Activated CD4-positive, alpha-beta memory T cell treated with anti-CD3 and anti-CD28 coated beads, Interleukin-2, amount 10 ng/mL, durations not matched to agents 7 days and 5 days (primary cell): ENCODE data around the gene SPTLC1. TPM values are rescaled to one million over a fixed set of nuclear protein-coding genes. Genes with fewer than 3 reads are reported as not detected.
"Not testable (repeated sequence)": the region's sequence is repeated elsewhere in the genome, so short reads cannot be mapped to it uniquely, and the experiment has no call there.

Source experiments
- CTCF ChIA-PET: fragments of 350-600 bp; sonication (Branson Sonifier 250); formaldehyde crosslinking; loops from one replicate; lab custom pipeline; 2021; ENCODE audit warnings: antibody characterized with exemption, inconsistent platforms; lab: Charles Lee
- POLR2A ChIA-PET: fragments of 350-600 bp; sonication (Branson Sonifier 250); formaldehyde crosslinking; loops from one replicate; lab custom pipeline; 2021; ENCODE audit warnings: antibody characterized with exemption; lab: Charles Lee
- DNase-seq: peaks from one replicate; pipeline ENCODE4 v3.0.0-alpha.2; 2020
- H3K27ac Mint-ChIP-seq: one replicate; pipeline ENCODE4 v1.8.0; 2021; ENCODE audit warnings: mild to moderate bottlenecking, mixed read lengths
- H3K27me3 Mint-ChIP-seq: one replicate; pipeline ENCODE4 v1.8.0; 2021; ENCODE audit warnings: mixed read lengths
- H3K36me3 Mint-ChIP-seq: one replicate; pipeline ENCODE4 v1.8.0; 2021; ENCODE audit warnings: low read depth, mixed read lengths
- H3K4me1 Mint-ChIP-seq: one replicate; pipeline ENCODE4 v1.8.0; 2021; ENCODE audit warnings: mixed read lengths
- H3K4me3 Mint-ChIP-seq: one replicate; pipeline ENCODE4 v1.8.0; 2021; ENCODE audit warnings: mild to moderate bottlenecking, mixed read lengths
- H3K9me3 Mint-ChIP-seq: one replicate; pipeline ENCODE4 v1.8.0; 2021; ENCODE audit warnings: mixed read lengths
- total RNA-seq, 2 experiments: library from RNA; stranded (reverse); gene quantifications; one replicate each; pipeline ENCODE4 v1.2.3, GENCODE V29; 2021

SPTLC1 gene, protein sequence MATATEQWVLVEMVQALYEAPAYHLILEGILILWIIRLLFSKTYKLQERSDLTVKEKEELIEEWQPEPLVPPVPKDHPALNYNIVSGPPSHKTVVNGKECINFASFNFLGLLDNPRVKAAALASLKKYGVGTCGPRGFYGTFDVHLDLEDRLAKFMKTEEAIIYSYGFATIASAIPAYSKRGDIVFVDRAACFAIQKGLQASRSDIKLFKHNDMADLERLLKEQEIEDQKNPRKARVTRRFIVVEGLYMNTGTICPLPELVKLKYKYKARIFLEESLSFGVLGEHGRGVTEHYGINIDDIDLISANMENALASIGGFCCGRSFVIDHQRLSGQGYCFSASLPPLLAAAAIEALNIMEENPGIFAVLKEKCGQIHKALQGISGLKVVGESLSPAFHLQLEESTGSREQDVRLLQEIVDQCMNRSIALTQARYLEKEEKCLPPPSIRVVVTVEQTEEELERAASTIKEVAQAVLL
- total RNA-seq, result 10 to 100 TPM; 55.1 to 60.9 TPM

DNA sequence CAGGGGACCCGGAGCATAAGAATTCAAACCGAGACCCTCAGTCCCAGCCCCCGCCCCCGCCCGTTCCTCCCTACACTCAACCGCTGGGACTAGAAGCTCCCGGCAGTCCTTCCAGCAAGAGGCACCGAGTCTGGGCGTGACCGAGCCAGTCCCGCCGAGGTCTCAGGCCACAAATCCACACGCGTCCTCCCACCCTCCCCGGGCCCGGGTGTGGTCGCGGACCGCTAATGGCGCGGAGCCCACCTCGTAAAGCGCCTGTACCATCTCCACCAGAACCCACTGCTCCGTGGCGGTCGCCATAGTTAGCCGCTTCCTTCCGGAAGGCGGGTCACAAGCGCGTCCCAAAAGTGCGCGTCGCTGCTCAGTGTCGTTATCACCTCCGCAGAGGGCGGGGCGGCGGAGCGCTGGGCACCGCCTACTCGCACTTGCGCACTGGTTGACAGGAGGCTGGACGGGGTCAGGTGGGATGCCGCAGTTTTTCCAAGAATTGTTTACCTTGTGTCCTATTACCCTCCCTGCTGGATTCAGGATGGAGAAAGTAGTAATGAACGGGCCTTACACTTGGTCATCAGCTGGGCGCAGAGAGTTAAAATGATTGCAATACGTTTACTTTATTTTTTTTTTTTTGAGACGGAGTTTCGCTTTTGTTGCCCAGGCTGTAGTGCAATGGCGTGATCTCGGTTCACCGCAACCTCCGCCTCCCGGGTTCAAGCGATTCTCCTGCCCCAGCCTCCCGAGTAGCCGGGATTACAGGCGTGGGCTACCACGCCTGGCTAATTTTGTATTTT is at the start of gene SPTLC1:
Gene SPTLC1 (minus strand): TSS at position 343 of the 788 bp plus-strand sequence. CDS start 43 bp downstream, at position 300.
- Mint-ChIP-seq H3K4me3 (peak within 1 kb of the TSS; percentile 98), H3K9me3 (no peaks in the 10 kb centered on the region), H3K27ac (peak within 1 kb of the TSS; percentile 99), H3K36me3 (peaks cover 33% of the 10 kb centered on the region), H3K4me1 (peaks cover 39% of the 10 kb centered on the region), H3K27me3 (peaks cover 2% of the 10 kb centered on the region)
- ChIA-PET CTCF (interaction anchor here (1.5 to 2.1 kb wide), 2 partner anchors 23 to 25 kb away, joined by 5 to 6 read pairs; no protein-coding TSS in a partner anchor), POLR2A (interaction anchor here (0.6 to 1.8 kb wide), 12 partner anchors 21 to 649 kb away, joined by 3 to 21 read pairs (median 4); partner anchors contain the start of genes BICD2, CENPP, IPPK and NOL8)
- peak; percentile 96 for DNase-seq

DNA sequence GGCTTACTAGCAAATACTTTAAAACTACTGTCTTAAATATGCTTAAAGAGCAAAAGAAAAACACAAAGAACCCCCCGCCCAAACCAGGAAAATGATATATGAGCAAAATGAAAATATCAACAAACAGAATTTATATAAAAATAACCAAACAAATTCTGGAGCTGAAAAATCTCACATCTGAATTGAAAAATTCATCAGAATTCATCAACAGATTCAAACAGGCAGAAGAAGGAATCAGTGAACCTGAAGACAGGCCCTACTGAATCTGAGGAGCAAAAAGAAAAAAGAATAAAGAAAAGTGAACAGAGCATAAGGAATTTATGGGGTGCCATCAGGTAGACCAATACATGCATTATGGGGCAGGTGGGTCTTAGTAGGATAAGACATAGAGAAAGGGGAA is 49.8 kb upstream of the SPTLC1 start:
- peaks cover 16% of the 10 kb centered on the region for H3K27me3 Mint-ChIP-seq
- CTCF ChIA-PET, result interaction anchor here (2.0 kb wide), 1 partner anchor 48 kb away, joined by 4 read pairs; no protein-coding TSS in a partner anchor
- H3K9me3 Mint-ChIP-seq, result no peaks in the 10 kb centered on the region

DNA sequence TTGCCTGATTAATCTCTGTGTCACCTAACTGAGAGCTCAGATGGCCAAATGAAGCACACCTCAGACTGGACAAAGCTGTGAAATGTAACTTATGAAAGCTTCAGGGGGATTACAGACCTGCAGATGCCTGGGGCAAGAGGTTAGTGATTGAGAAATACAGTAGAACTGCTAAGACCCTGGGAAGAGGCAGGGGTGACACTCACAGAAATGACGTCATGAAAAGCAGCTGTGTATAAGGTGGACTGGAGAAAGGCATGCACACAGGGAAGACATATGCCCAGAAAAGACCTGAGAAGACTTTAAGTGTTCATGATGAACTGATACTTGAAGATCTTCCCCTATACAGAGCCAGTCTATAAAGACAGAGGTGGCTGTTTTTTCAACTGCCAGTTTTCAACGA is 49.3 kb upstream of the SPTLC1 start:
- Mint-ChIP-seq H3K27me3 (peaks cover 14% of the 10 kb centered on the region), H3K36me3 (no peaks in the 10 kb centered on the region), H3K4me1 (no peaks in the 10 kb centered on the region), H3K27ac (no peak overlapping the region), H3K9me3 (no peaks in the 10 kb centered on the region), H3K4me3 (no peak overlapping the region)
- POLR2A ChIA-PET, result no interaction called here
- CTCF ChIA-PET, result interaction anchor here (1.4 to 2.0 kb wide), 3 partner anchors 24 to 48 kb away, joined by 4 to 7 read pairs (median 4); no protein-coding TSS in a partner anchor
- no peak for DNase-seq

More for the DNA sequence above, 49.8 kb upstream of the SPTLC1 start:
- Mint-ChIP-seq H3K4me3 (no peak overlapping the region), H3K36me3 (no peaks in the 10 kb centered on the region), H3K27ac (no peak overlapping the region), H3K4me1 (no peaks in the 10 kb centered on the region)
- POLR2A ChIA-PET, result no interaction called here
- DNase-seq, result no peak

DNA sequence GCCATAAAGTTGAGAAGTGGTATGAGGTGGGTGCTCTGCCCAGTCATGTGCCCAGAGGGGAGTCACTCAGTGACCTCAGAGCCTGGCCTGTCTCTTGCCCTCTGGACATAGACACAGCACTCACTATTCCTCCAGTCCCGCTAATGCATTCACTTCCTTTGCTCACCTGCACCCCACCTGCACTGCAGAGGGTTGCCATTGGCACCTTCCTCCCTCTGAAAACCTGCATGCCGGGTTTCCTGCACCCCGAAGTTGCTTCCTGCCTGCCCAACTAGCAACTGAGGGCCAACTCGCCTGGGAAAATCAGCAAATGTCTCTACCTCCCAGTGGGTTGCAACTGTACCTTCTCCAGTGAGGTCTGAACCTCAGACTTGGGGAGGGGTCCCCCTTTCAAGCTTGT is 48.1 kb upstream of the SPTLC1 start:
- Mint-ChIP-seq H3K27ac (no peak overlapping the region), H3K4me3 (no peak overlapping the region), H3K9me3 (no peaks in the 10 kb centered on the region), H3K4me1 (no peaks in the 10 kb centered on the region), H3K36me3 (no peaks in the 10 kb centered on the region), H3K27me3 (peaks cover 23% of the 10 kb centered on the region)
- no peak for DNase-seq
- ChIA-PET POLR2A (no interaction called here), CTCF (interaction anchor here (1.4 to 2.0 kb wide), 3 partner anchors 23 to 49 kb away, joined by 4 to 7 read pairs (median 4); no protein-coding TSS in a partner anchor)

DNA sequence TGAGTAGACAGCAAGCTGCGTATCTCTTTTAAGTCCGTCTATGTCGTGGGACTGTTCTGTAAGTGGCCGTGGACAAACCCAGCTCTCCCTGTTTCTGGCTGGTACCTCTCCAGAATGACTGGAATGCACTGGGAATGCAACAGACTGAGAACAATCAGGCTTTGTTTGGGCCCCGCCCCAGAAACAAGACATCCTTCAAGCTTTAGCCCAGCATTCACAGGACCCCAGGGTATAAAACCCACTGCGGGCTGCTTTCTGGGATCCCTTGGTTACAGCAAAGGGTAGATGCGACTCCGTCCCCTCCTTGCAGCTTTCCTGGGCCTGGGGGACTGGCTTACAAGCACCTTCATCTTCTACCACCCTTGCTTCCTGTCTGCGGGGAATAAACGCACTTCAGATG is 45.6 kb upstream of the SPTLC1 start:
- no peak for DNase-seq
- Mint-ChIP-seq H3K27ac (no peak overlapping the region), H3K4me3 (no peak overlapping the region), H3K9me3 (no peaks in the 10 kb centered on the region), H3K4me1 (no peaks in the 10 kb centered on the region), H3K36me3 (no peaks in the 10 kb centered on the region), H3K27me3 (peaks cover 32% of the 10 kb centered on the region)
- ChIA-PET CTCF (no interaction called here), POLR2A (no interaction called here)

DNA sequence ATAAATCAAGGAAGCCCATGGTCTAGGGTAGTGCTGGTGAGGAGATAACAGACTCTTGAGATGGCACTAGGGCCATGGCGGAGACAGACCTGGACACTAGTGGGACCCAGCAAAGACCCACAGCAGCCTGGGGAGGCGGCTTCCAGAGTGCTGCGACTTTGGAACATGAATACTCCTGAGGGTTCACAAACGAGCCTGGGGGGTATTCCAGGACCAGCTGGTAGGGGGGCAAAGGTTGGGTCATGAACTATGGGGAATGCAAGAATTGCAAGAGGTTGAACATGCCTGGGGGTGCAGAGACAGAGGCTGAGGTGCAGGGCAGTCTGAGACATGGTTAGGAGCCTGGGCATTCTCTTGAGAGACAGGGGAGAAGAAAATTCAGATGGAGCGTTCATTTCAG is 43.8 kb upstream of the SPTLC1 start:
- CTCF ChIA-PET, result no interaction called here
- no peaks in the 10 kb centered on the region for H3K4me1 Mint-ChIP-seq
- H3K9me3 Mint-ChIP-seq, result no peaks in the 10 kb centered on the region
- no peak for DNase-seq
- no peak overlapping the region for H3K27ac Mint-ChIP-seq
- peaks cover 31% of the 10 kb centered on the region for H3K27me3 Mint-ChIP-seq
- POLR2A ChIA-PET, result no interaction called here
- H3K4me3 Mint-ChIP-seq, result no peak overlapping the region
- no peaks in the 10 kb centered on the region for H3K36me3 Mint-ChIP-seq

DNA sequence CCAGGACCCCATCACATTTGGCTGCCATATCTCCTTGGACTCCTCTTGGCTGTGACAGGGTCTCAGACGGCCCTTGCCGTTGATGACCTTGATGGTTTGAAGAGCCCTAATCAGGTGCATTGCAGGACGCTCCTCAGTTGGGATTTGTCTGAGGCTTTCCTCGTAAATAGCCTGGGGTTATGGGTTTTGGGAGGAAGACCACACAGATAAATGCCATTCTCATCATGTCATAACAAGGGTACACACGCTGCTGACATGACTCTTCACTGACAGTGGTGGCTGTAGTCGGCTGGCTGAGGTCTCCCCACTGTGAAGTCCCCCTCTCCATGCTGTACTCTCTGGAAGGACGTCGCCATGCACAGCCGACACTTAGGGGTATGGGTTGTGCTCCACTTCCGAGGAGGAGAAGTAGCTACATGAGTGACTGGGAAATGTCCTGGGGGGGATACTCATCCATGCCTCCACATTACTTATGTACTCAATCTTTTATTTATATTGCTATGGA is 42.9 kb upstream of the SPTLC1 start:
- Mint-ChIP-seq H3K4me3 (no peak overlapping the region), H3K27me3 (peaks cover 28% of the 10 kb centered on the region), H3K36me3 (no peaks in the 10 kb centered on the region), H3K27ac (no peak overlapping the region), H3K9me3 (no peaks in the 10 kb centered on the region), H3K4me1 (no peaks in the 10 kb centered on the region)
- no peak for DNase-seq
- CTCF ChIA-PET, result no interaction called here
- POLR2A ChIA-PET, result no interaction called here

DNA sequence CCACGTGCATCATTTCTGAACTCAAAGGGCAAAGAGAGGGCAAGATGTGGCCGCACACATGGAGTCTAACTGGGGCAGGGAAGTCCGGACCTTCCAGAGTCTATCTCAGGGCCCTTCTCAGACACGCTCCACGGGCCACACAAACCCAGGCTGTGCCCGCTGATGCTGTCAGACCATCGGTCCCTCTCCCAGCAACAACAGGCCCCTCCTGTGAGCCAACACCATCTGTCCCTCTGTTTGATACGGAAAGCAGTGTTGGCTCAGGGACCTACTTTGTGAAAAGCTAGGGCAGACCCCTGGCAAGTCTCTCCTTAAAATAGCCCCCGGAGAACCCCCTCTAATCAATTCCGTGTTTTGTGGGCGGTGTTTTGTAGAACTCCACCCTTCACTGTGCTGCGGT is 40.5 kb upstream of the SPTLC1 start:
- DNase-seq, H3K9me3 Mint-ChIP-seq, H3K36me3 Mint-ChIP-seq, H3K4me1 Mint-ChIP-seq, CTCF ChIA-PET, H3K4me3 Mint-ChIP-seq, POLR2A ChIA-PET, H3K27ac Mint-ChIP-seq: not testable (repeated sequence)
- peaks cover 27% of the 10 kb centered on the region for H3K27me3 Mint-ChIP-seq

DNA sequence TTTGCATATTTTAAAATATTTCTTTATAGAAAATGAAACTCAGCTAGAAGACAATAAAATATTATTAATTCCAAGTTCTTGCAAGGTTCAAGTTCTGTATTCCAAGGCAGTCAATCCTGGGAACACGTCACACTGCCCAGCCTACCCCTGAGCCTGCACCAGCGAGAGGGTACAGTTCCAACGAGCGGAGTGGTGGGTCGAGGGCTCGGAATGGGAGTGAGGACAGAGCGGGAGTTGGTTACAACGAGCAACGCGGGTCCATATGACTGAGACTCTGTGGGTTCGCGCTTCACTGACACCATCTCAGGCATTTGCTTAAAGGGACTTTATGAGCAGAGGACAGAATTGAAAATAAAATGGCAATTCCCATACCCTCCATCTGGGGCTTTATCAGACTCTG is 40.0 kb upstream of the SPTLC1 start:
- POLR2A ChIA-PET, result no interaction called here
- CTCF ChIA-PET, result no interaction called here
- Mint-ChIP-seq H3K27me3 (peaks cover 25% of the 10 kb centered on the region), H3K27ac (no peak overlapping the region), H3K36me3 (no peaks in the 10 kb centered on the region), H3K9me3 (no peaks in the 10 kb centered on the region), H3K4me3 (no peak overlapping the region), H3K4me1 (peaks cover 4% of the 10 kb centered on the region)
- DNase-seq, result no peak

DNA sequence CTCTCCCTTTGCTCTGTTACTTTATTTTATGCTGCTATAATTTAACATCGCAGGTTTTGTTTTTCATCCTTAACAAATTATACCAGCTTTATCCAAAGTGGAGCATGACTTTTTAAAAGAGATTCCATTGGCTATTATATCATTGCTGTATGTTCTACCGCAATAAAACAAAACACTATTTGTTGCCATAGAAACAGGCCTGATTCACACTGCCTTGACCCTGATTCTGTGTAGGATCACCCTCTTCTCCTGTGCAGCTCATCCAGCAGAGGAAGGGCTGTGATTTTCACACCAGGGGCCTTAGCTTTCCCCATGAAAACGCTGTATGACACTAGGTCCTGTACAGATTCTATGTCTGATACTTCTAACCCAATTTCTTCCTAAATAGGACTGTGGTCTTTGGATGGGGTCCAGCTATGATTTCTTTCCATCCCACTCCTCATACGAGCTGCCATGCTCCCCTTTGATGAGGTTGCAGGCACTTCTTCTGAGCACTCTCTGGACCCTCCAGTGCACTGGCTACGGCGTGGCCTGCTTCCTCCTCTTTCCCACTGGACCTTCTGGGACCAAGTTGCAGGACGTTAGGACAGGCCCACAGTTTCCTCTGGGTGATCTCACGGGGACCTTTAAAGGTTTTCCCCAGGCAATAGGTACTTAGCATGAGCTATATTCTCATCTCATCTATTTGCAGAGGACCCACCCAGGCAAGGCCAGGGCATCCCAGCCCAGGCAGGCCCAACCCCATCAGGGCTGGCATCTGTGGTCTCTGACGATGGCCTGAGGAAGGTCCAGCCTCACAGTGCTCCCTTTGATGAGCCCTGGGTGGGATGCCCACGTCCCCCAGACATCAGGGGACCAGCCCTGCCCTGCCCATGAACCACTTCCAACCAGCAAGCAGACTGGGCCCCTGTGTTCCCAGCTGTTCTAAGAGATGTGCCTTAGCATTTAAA is 38.5 kb upstream of the SPTLC1 start:
- DNase-seq, H3K27ac Mint-ChIP-seq, H3K4me3 Mint-ChIP-seq, POLR2A ChIA-PET, H3K36me3 Mint-ChIP-seq, H3K9me3 Mint-ChIP-seq, H3K4me1 Mint-ChIP-seq: not testable (repeated sequence)
- CTCF ChIA-PET, result interaction anchor here (1.2 kb wide), 1 partner anchor 13 kb away, joined by 6 read pairs; no protein-coding TSS in a partner anchor
- peaks cover 24% of the 10 kb centered on the region for H3K27me3 Mint-ChIP-seq

DNA sequence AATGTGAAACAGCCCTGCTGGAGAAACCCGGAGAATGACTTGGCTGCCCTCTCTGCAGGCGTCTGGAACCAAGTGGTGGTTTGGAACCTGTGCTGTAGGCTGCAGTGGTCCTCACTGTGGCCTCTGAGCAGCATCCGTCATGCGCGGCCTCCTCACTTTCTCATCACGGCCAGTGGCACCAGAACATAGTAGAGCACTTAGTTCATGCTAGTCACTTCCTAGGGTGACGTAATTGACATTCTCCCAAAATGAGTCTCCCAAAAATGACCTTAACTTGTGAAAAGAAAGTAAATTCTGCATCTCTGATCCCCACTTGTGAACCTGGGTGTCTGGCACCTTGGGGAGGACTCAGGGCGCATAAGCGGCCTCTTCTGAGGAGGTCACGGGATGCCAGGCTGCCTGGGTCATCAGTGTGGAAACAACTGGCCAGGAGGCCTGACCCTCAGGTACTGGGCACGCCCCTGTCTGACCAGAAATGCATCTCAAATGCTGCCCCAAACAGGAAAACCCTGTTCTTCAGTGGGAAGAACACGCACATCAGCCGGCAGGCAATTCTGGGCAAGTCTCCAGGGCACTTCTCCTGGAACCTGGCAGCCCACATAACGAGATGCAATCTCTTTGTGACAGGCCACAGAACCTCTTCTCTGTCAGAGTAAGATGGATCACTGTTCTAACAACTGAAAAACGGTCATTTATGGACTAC is 36.6 kb upstream of the SPTLC1 start:
- H3K27ac Mint-ChIP-seq, result no peak overlapping the region
- H3K9me3 Mint-ChIP-seq, result no peaks in the 10 kb centered on the region
- ChIA-PET POLR2A (no interaction called here), CTCF (interaction anchor here (0.9 kb wide), 1 partner anchor 13 kb away, joined by 4 read pairs; no protein-coding TSS in a partner anchor)
- peaks cover 16% of the 10 kb centered on the region for H3K4me1 Mint-ChIP-seq
- DNase-seq, result no peak
- H3K27me3 Mint-ChIP-seq, result peaks cover 9% of the 10 kb centered on the region
- H3K36me3 Mint-ChIP-seq, result no peaks in the 10 kb centered on the region
- H3K4me3 Mint-ChIP-seq, result no peak overlapping the region
